ENCODE results near the gene SULT4A1. TPM values are rescaled to one million over a fixed set of nuclear protein-coding genes. Genes with fewer than 3 reads are reported as not detected.
A peak's percentile ranks its signal among the peaks of the same experiment; 100 is the strongest.

SULT4A1 gene
- total RNA-seq, 1 donor from 2014 or later: 2.9 TPM

DNA sequence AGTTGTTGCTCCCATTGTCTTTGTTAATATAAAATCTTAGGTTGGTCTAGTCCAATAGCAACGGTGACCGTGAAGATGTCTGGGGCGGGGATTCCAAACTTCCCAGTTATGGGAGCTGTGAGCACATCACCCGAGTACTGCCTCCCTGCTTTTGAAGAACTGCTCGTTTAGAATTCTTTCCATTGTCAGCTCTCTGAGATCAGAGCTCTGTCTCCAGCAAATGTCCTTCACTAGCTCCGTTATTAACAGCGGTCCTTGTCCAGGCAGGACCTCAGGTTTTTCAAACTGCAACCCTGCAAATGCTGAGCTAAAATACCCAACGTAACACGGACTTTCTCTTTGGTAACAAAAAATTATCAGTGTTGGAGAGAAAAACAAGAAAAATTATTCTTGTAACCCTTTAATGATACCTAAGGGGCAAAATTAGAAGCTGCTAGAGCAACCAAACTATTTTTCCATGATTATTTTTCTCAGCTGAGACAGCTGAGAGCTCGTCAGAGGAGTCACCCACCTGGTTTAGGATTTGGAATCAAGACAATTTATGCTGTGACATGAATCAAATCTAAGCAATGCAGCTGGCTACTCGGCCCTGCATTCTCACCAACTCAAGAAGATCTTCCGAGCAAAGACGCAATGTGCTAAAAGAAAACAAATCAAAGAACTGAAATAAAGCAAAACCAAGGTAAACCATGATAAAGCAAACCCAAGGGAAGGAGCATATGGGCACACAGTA, 35.1 kb downstream of the SULT4A1 start:
- peak overlapping the region; percentile 89 for H3K27ac Mint-ChIP-seq (ENCODE audit: unreplicated experiment)

DNA sequence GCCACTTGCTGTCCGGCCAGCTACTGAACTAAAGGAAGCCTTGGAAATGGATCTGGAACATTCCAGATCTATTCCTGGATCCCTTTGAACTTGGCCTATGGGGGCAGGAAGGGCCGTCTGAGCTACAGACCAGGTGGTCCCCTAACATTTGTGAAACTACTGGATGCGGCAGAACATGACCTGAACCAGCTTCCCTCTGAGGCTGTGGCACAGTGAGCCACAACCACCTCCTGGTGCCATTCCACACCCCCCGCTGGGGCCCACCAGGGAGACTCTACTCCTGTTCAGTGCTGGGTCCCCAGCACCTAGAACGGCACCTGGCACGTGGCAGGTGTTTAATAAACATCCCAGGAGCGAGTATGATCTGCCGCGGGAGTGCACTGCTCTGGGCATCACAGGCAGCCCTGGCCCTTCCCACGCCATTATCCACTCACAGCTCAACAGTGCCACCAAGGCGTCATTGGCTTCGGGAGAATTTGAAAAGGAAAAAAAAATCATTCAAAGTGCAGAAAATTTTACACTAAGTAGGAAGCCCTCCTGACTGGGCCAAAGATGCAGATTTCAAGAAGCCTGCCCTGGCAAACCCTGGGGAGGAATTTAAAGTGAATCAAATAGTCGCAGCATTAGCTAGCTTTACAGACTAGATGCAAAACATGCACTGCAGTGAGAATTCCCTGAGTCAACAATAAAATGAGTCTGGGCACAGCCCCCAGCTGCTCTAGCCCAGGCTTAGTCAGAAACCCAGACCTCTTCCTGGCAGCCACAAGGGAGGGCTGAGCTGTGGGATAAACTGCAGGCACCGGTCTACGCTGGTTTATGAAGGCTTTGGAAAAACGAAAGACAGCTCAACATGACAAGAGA, 35.9 kb downstream of the SULT4A1 start:
- Mint-ChIP-seq H3K27ac (ENCODE audit: unreplicated experiment) (peak overlapping the region; percentile 89), H3K4me1 (ENCODE audit: low read depth) (peaks cover 59% of the 10 kb centered on the region), H3K27me3 (ENCODE audit: low read depth) (no peaks in the 10 kb centered on the region), H3K4me3 (ENCODE audit: unreplicated experiment) (peak overlapping the region; percentile 41), H3K9me3 (ENCODE audit: low read depth) (no peaks in the 10 kb centered on the region), H3K36me3 (ENCODE audit: low read depth) (no peaks in the 10 kb centered on the region)
- TF ChIP-seq, protein P1, sequence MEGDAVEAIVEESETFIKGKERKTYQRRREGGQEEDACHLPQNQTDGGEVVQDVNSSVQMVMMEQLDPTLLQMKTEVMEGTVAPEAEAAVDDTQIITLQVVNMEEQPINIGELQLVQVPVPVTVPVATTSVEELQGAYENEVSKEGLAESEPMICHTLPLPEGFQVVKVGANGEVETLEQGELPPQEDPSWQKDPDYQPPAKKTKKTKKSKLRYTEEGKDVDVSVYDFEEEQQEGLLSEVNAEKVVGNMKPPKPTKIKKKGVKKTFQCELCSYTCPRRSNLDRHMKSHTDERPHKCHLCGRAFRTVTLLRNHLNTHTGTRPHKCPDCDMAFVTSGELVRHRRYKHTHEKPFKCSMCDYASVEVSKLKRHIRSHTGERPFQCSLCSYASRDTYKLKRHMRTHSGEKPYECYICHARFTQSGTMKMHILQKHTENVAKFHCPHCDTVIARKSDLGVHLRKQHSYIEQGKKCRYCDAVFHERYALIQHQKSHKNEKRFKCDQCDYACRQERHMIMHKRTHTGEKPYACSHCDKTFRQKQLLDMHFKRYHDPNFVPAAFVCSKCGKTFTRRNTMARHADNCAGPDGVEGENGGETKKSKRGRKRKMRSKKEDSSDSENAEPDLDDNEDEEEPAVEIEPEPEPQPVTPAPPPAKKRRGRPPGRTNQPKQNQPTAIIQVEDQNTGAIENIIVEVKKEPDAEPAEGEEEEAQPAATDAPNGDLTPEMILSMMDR (IDR thresholded peaks at IDR 0.05): peak; percentile 75
- peak; percentile 79 for DNase-seq (ENCODE audit: low spot score)

More for the DNA sequence above, 35.1 kb downstream of the SULT4A1 start:
- no peaks in the 10 kb centered on the region for H3K36me3 Mint-ChIP-seq (ENCODE audit: low read depth)
- no peaks in the 10 kb centered on the region for H3K27me3 Mint-ChIP-seq (ENCODE audit: low read depth)
- TF ChIP-seq, protein P1 (IDR thresholded peaks at IDR 0.05): no peak
- peaks cover 59% of the 10 kb centered on the region for H3K4me1 Mint-ChIP-seq (ENCODE audit: low read depth)
- peak overlapping the region; percentile 41 for H3K4me3 Mint-ChIP-seq (ENCODE audit: unreplicated experiment)
- DNase-seq (ENCODE audit: low spot score): no peak
- H3K9me3 Mint-ChIP-seq (ENCODE audit: low read depth): no peaks in the 10 kb centered on the region

DNA sequence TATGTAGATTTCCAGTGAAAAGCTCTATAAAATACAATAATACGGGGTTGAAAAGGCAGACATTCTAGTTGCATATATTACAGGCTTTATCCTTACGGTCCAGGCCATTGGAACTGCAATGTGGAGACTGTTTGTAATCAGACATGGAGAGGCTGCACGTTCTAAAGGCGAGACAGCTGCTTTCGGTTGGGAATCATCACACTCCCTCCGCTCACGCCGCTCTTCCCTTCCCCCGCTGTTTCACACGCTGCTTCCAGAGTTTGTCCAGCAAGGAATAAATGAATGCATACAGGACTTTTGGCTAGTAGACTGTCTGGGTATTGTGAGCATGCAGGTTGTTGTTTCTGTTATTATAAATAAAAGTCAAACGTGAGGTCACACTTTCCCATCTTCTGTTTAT, 36.7 kb downstream of the SULT4A1 start:
- TF ChIP-seq, protein P1 (IDR thresholded peaks at IDR 0.05): no peak
- Mint-ChIP-seq H3K4me3 (ENCODE audit: unreplicated experiment) (no peak overlapping the region), H3K36me3 (ENCODE audit: low read depth) (no peaks in the 10 kb centered on the region), H3K9me3 (ENCODE audit: low read depth) (no peaks in the 10 kb centered on the region), H3K27ac (ENCODE audit: unreplicated experiment) (peak overlapping the region; percentile 89), H3K27me3 (ENCODE audit: low read depth) (no peaks in the 10 kb centered on the region), H3K4me1 (ENCODE audit: low read depth) (peaks cover 59% of the 10 kb centered on the region)
- no peak for DNase-seq (ENCODE audit: low spot score)

DNA sequence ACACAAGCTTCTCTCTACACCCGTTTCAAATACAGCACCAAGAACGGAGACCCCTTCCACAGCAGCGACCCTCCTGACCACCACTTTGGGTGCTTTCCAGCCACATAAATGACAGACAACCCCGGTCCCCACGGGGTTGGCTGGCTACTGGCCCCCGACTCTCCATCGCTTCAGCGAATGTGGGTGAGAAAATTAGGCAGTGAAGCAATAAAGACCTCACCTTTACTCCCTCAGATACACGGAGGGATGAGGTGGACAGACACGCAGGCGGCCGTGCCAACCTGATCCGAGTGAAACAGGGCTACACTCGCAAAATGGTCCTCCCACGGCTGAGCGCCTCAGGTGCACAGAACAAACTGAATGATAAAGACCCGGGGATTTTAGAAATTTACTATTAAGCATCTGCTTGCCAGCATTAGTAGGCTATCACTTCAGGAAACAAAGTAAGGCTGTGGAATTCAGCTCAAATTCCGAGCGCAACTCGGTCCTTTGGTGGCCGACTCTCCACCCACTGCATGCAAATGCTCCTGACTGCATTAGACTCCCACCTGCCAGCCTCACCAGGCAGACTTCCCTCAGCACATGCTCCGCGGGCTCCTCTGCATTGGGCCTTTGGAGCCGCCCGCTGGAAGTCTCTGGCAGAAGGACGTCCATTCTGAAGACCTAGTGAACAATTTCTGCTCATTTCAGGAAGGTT, 37.4 kb downstream of the SULT4A1 start:
- no peaks in the 10 kb centered on the region for H3K27me3 Mint-ChIP-seq (ENCODE audit: low read depth)
- peaks cover 53% of the 10 kb centered on the region for H3K4me1 Mint-ChIP-seq (ENCODE audit: low read depth)
- TF ChIP-seq, protein P1 (IDR thresholded peaks at IDR 0.05): no peak
- no peak overlapping the region for H3K27ac Mint-ChIP-seq (ENCODE audit: unreplicated experiment)
- no peak overlapping the region for H3K4me3 Mint-ChIP-seq (ENCODE audit: unreplicated experiment)
- DNase-seq (ENCODE audit: low spot score): no peak
- H3K36me3 Mint-ChIP-seq (ENCODE audit: low read depth): no peaks in the 10 kb centered on the region
- H3K9me3 Mint-ChIP-seq (ENCODE audit: low read depth): no peaks in the 10 kb centered on the region
